Astrocyte (in vitro differentiated cells and primary cell): ENCODE measurements around the gene ARFGEF2.

Source experiments
- EZH2 ChIP-seq: IDR thresholded peaks from 2 replicates; pipeline ENCODE4 v1.6.1; 2012; ENCODE audit warnings: mild to moderate bottlenecking, low read length, inconsistent platforms; ENCODE audit not compliant: insufficient read depth
- TF ChIP-seq, protein P1 (sequence below): IDR thresholded peaks from 2 replicates; pipeline ENCODE4 v1.5.1; 2011; ENCODE audit warnings: low read depth, mild to moderate bottlenecking, inconsistent platforms, low read length, moderate library complexity; ENCODE audit not compliant: insufficient read depth

DNA sequence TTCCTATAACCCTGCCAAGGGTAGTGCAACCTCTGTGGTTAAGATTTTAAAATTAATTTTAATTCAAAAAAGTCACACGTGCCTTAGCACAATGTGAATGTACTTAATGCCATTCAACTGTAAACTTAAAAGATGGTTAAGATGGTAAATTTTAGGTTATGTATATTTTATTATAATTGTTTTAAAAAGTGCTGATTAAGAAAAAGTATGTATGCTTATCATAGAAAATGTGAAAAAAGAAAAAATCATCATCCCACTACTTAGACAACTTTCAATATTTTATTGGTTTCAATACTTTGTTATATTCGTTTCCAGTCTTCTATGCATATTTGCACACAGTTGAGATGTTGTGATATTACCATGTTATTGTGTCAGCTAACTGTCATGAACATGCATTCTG, 18.7 kb downstream of the ARFGEF2 start:
- TF ChIP-seq, protein P1, sequence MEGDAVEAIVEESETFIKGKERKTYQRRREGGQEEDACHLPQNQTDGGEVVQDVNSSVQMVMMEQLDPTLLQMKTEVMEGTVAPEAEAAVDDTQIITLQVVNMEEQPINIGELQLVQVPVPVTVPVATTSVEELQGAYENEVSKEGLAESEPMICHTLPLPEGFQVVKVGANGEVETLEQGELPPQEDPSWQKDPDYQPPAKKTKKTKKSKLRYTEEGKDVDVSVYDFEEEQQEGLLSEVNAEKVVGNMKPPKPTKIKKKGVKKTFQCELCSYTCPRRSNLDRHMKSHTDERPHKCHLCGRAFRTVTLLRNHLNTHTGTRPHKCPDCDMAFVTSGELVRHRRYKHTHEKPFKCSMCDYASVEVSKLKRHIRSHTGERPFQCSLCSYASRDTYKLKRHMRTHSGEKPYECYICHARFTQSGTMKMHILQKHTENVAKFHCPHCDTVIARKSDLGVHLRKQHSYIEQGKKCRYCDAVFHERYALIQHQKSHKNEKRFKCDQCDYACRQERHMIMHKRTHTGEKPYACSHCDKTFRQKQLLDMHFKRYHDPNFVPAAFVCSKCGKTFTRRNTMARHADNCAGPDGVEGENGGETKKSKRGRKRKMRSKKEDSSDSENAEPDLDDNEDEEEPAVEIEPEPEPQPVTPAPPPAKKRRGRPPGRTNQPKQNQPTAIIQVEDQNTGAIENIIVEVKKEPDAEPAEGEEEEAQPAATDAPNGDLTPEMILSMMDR: no peak
- no peak for TF ChIP-seq EZH2
